Measurements from ENCODE around the gene TARDBP.

GRCh38 chr1:11052839-11053757, 40.6 kb downstream of the TARDBP start:
- TF ChIP-seq CTCF (conservative IDR thresholded peaks at IDR 0.05 in 1 of 2, IDR thresholded peaks at IDR 0.05 in 1 of 2; ENCODE audit: low read depth in 1 of 2, low read length in 2 of 2): no peak
- no peak for TF ChIP-seq EZH2 (IDR thresholded peaks at IDR 0.05; ENCODE audit: low read length, missing control alignments)

All from fibroblast of lung (primary cell).